HG03103 (cell line): ENCODE results near the gene CACNA2D3.

ENCODE experiments used
- ATAC-seq: cut with Tn5 transposase; IDR thresholded peaks from one replicate; pipeline ENCODE4 v1.9.1; 2021; ENCODE audit warnings: low read depth; ENCODE audit not compliant: unreplicated experiment

CACNA2D3 gene

DNA sequence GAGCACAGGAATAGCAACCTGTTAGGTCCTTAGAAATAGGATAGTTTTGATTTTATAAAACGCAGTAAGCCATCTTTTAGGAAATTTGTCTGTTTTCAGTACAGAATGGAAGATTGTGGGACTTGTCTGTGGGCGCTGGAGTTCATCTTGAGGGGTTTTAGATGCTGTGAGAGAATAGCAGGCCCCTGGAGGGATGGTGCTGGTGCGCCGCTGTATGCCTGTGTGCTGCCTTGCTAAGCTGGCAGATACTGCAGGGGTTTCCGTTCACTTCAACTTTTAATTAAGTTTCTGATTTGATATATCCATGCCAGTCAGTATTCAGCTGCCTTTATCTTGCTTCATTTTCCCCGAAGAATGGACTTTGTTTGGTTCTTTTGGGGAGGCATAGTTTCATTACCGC lies 4.2 kb downstream of the CACNA2D3 start:
- no peak for ATAC-seq

GRCh38 chr3:54127499-54128056 lies 5.2 kb downstream of the CACNA2D3 start:
- no peak for ATAC-seq

DNA sequence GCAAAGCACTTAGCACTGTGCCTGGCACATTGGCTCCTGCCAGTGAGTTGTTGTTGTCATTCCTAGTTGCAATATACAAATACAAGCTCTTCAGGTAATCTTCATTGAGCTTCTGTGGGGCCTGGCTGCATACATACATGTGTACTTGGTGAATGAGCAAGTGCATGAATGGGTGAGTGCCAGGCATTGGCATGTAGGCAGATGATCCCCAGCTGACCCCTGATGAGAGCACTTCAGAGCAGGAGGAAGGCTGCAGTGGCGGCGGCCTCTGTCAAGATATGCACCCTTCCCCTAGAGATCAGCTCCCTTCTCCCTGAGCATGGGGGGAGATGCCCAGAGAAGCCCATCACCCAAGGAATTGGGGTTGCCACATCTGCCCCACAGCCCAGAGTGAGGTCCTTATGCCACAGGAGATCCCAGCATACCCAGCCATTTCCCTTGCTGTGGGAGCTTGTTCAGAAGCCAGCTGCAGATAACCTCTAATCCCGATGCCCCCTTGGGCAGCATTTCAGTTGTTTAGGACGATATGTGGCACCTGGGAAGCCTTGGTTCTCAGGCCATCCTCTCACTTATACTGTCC lies 8.8 kb downstream of the CACNA2D3 start:
- no peak for ATAC-seq

DNA sequence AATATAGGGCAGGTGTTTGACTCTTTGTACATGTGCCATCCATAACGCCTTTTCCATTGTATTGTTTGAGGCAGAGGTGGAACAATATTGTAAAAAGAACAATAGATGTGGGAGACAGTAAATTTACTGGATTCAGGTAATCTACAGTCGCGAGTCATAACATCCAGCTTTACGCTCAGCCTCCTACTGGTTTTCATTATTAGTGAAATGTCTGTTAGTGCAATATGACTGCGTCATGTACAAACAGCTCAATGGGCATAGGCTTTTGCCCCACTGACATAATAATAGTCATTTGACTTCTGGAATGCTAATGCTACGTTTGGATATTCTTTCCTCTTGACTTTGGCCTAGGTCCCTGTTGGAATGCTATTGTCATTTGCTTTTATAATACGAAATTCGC lies 9.5 kb downstream of the CACNA2D3 start:
- no peak for ATAC-seq

GRCh38 chr3:54132685-54133084 lies 10.3 kb downstream of the CACNA2D3 start:
- no peak for ATAC-seq

DNA sequence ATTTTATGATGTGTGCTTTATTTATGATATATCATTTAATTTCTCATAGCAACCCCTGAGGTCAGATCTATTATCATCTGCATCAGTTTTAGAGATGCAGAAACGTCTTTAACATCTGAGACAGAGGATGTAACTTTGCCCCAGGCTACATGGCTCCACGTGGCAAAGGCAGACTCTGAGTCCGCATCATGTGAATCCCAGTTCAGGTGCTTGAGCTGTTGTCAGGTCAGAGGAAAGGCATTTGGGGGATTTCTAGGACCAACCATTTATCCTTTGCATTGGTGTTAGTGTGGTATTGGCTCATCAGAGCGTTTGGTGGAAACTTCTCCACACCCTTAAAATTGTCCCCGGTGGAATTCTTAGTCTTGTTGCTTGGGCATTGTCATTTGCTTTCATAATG lies 10.8 kb downstream of the CACNA2D3 start:
- no peak for ATAC-seq

DNA sequence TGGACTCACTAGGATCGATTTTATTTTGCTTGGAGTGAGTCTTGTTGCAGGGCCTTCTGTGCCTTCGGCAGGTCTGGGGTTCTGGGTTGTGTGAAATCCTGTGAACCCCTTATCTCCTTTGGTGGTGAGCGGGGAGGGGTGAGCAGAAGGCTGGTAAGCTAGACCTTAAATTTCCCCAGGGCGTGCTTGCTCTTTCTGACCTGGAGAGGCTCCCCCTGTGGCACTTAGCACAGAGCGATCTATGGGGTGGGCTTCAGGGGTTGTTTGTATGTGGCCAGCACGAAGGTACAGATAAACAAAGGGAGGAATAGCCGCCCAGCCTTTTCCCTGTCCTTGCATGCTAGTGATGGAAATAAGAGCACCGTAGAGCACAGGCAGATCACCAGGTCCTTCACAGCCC lies 11.8 kb downstream of the CACNA2D3 start:
- no peak for ATAC-seq

DNA sequence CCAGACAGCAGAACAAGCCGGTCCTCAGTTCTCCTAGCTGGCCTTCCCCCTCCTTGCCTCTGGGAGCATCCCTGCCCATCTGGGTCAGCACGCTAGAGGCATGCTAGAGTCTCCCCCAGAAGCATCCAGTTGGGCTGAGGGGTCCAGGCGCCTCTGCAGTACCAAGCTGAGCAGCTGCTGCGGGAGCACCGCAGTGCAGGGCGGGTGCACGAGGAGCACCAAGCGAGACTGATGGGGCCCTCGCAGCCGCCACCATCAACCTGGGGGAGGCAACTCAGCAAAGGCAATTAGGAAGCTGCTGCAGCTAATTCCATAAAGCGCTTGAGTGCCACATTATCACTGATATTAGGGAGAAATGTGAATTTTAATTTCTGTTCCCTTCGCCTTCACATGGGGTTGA lies 12.4 kb downstream of the CACNA2D3 start:
- no peak for ATAC-seq

GRCh38 chr3:54137311-54137710 lies 15.0 kb downstream of the CACNA2D3 start:
- no peak for ATAC-seq

DNA sequence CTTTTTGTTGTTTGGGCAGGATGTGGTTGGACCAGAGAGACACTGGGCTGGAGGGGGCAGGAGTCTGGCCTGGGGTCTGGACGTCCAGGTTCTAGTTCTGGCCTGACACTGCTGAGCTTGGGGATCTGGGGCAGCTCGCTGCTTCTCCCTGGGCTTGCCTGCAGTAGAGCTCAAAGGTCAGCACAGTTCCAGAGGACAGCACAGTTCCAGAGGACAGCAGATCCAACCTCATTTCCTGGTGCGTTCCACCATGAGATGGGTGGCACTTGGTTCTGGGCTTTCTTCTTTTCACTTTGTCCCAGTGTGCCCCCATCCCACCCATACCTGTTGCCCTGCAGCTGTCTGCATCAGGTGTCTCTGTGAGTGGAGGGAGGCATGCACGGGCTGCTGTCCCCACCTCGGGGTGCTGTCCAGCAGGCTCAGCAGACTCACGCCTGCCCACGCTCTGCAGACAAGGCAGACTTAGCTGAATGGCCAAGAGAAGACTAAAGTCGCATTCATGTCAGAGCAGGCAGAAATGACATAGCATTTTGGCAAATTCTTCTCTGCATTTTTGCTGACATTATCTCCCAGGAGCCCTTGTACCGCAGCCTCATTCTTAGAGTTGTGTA lies 16.7 kb downstream of the CACNA2D3 start:
- ATAC-seq, result no peak

DNA sequence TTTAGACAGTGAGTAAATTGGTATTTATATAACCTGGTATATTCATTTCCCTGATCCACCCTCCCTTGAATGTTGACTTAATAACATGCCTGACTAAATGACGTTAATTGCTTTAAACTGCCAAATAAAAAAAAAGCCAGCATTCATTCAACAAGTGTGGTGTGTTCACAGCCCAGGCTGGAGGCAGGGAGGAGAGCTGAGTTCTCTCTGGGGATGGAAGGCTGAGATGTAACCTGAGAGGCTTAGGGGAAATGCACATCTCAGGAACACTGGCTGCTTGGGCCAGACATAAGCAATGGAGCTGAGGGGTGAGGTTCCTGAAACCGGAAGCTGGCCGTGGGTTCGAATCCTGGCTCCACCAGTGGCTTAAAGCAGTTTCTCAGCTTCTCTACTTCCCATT lies 17.3 kb downstream of the CACNA2D3 start:
- no peak for ATAC-seq

GRCh38 chr3:54144284-54144683 lies 21.9 kb downstream of the CACNA2D3 start:
- no peak for ATAC-seq

DNA sequence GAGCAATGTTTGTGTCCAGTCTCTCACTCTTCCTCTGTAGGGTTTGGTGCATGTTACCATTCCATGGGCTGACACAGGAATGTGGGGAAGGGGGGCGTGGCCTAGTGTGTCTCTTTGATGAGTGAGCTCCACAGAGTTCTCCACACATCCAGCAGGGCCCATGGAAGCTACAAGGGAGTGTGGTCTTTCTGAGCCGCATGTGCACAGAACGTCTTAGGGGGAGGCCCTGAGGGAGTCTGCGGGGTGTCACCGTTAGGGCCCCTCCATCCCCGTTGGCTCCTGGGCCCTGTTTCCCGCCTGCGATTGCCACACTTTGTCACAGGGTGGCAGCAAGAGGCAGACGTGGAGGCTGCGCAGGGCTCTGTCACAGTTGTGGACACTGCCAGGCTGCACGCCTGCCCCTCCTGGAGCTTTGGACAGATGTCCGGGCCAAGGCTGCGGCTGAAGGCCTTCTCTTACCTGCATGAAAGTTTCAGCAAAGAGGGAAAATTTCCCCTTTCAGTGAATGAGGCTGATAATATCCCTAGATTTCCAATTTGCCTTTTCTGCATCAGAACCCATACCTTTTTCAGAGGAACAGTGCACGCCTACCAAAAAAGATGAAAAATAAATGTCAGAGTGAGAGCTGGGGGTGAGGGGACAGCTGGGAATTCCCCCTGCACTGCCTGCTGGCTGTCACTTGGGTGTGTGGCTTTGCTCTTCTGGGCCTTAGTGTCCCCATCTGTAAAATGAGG lies 24.3 kb downstream of the CACNA2D3 start:
- ATAC-seq, result no peak

- ATAC-seq, result no peak
Measured at GRCh38 chr3:54150864-54151467, 28.6 kb downstream of the CACNA2D3 start.

DNA sequence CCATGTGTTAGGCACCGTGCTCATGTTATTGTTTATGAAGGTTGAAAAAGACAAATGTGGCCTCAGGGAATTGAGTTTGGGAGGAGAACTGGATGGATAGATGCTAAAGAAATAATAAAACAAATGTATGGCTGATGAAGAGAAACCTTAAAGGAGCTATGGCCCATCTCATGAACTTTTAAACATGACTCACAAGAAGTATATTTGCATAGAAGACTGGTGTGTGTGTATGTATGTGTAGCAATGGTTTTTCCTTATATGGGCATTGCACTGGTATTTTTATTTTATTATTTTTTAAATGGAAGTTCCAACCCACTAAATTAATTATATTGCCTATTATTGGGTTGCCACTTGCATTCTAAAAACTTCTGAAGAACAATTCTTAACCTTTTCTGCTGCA lies 31.1 kb downstream of the CACNA2D3 start:
- no peak for ATAC-seq

GRCh38 chr3:54157860-54158259 lies 35.5 kb downstream of the CACNA2D3 start:
- no peak for ATAC-seq

- ATAC-seq, result no peak
Measured at GRCh38 chr3:54159917-54160316, 37.6 kb downstream of the CACNA2D3 start.

DNA sequence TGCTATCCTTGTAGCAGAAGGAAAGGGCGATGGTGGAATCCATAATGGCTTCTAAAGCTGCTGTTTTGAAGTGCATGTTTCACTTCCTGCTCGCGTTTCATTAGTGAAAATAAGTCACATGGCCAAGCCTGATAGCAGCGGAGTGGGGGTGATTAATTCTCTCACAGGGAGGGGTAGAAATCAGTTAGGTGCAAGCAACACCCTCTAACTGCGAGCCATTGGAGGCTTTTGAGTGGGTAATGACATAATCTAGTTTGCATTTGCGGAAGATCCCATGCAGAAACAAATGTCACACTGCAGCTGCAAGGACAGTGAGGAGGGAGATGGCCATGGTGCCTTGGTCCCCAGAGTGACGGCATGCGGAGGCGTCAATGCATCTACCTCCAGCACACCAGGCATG lies 41.1 kb downstream of the CACNA2D3 start:
- ATAC-seq, result no peak

GRCh38 chr3:54164192-54164975 lies 42.0 kb downstream of the CACNA2D3 start:
- ATAC-seq, result no peak

DNA sequence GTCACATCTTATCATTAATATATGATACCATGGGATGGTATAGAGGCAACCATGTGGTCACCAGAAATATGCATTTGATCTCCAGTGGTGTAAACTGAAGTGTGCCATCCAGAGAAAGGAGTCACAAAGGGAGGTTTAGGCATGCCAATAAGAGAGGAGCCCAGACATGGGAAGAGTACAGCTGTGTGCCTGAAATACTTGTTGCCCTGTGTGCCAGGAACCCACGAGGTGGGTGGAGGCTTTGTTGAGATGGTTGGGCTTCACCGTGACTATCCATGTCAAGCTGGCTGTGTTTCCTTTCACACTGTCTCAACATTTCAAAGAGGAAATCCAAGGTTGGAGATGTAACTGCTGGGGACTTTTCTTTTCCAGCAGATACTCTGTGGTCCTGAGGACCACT lies 43.5 kb downstream of the CACNA2D3 start:
- no peak for ATAC-seq

- ATAC-seq, result no peak
Measured at GRCh38 chr3:54167999-54168398, 45.6 kb downstream of the CACNA2D3 start.
